ENCODE measurements around the gene MME. TPM values are rescaled to one million over a fixed set of nuclear protein-coding genes. Genes with fewer than 3 reads are reported as not detected.

Gene MME
- total and polyA plus RNA-seq, 4 donors: 5.8 to 34.5 (median 7.2) TPM

DNA sequence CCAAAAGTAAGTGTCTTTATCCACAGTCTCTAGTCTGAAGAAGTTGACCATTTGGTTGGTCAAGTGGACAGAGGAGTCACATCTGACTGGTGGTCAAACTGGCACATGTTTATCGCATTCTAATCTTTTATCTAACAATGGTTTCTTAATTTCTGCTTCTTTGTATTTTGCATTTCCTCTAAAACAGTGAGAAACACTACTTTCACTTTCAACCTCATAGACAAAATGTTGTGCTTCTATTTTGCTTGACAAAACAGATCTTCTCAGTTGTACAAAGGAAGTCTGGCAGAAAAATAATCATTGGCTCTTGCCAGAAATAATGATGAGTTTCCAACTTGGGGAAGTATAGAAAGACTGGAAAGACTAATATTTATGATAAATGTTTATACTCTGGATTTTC lies 103.9 kb downstream of the MME start:
- Histone ChIP-seq H3K36me3 (ENCODE audit: control insufficient read depth, insufficient read depth, low read length) (no peaks in the 10 kb centered on the region), H3K4me3 (ENCODE audit: low read depth, low read length) (no peak overlapping the region), H3K9me3 (ENCODE audit: control insufficient read depth, insufficient read depth, low read length) (no peaks in the 10 kb centered on the region), H3K4me1 (ENCODE audit: control insufficient read depth, insufficient read depth, low read length) (no peaks in the 10 kb centered on the region), H3K27ac (ENCODE audit: low read depth, low read length) (no peak overlapping the region), H3K27me3 (ENCODE audit: control insufficient read depth, insufficient read depth, low read length) (no peaks in the 10 kb centered on the region)
- whole genome bisulfite sequencing (ENCODE audit: insufficient coverage): 100% methylated on average over 1 of the region's 1 CpG
- DNase-seq (ENCODE audit: low read depth in 4 of 6, low spot score in 6 of 6): peak in 1 of 6 donors; percentile 8

- no peak overlapping the region for H3K4me3 ChIP-seq (ENCODE audit: low read depth, low read length)
- no CpG with 5 or more reads among the region's 2 CpGs for WGBS (ENCODE audit: insufficient coverage)
- no peak for DNase-seq (ENCODE audit: low read depth in 4 of 6, low spot score in 6 of 6)
Measured at GRCh38 chr3:155185631-155186071, 105.5 kb downstream of the MME start.

GRCh38 chr3:155188031-155188430 lies 107.9 kb downstream of the MME start:
- no peaks in the 10 kb centered on the region for H3K36me3 ChIP-seq (ENCODE audit: control insufficient read depth, insufficient read depth, low read length)
- DNase-seq (ENCODE audit: low read depth in 4 of 6, low spot score in 6 of 6): no peak
- WGBS (ENCODE audit: insufficient coverage): no CpG with 5 or more reads among the region's 2 CpGs

More at GRCh38 chr3:155185631-155186071, 105.5 kb downstream of the MME start:
- Histone ChIP-seq H3K4me1 (ENCODE audit: control insufficient read depth, insufficient read depth, low read length) (no peaks in the 10 kb centered on the region), H3K9me3 (ENCODE audit: control insufficient read depth, insufficient read depth, low read length) (no peaks in the 10 kb centered on the region), H3K27ac (ENCODE audit: low read depth, low read length) (no peak overlapping the region), H3K36me3 (ENCODE audit: control insufficient read depth, insufficient read depth, low read length) (no peaks in the 10 kb centered on the region), H3K27me3 (ENCODE audit: control insufficient read depth, insufficient read depth, low read length) (no peaks in the 10 kb centered on the region)

GRCh38 chr3:155189478-155189877 lies 109.4 kb downstream of the MME start:
- no peaks in the 10 kb centered on the region for H3K27me3 ChIP-seq (ENCODE audit: control insufficient read depth, insufficient read depth, low read length)
- 82% methylated on average over 4 of the region's 4 CpGs for WGBS (ENCODE audit: insufficient coverage)
- H3K9me3 ChIP-seq (ENCODE audit: control insufficient read depth, insufficient read depth, low read length): no peaks in the 10 kb centered on the region
- no peaks in the 10 kb centered on the region for H3K36me3 ChIP-seq (ENCODE audit: control insufficient read depth, insufficient read depth, low read length)
- H3K4me3 ChIP-seq (ENCODE audit: low read depth, low read length): no peak overlapping the region
- H3K27ac ChIP-seq (ENCODE audit: low read depth, low read length): no peak overlapping the region
- DNase-seq (ENCODE audit: low read depth in 4 of 6, low spot score in 6 of 6): no peak
- no peaks in the 10 kb centered on the region for H3K4me1 ChIP-seq (ENCODE audit: control insufficient read depth, insufficient read depth, low read length)

More at GRCh38 chr3:155188031-155188430, 107.9 kb downstream of the MME start:
- Histone ChIP-seq H3K27me3 (ENCODE audit: control insufficient read depth, insufficient read depth, low read length) (no peaks in the 10 kb centered on the region), H3K9me3 (ENCODE audit: control insufficient read depth, insufficient read depth, low read length) (no peaks in the 10 kb centered on the region), H3K4me3 (ENCODE audit: low read depth, low read length) (no peak overlapping the region), H3K27ac (ENCODE audit: low read depth, low read length) (no peak overlapping the region), H3K4me1 (ENCODE audit: control insufficient read depth, insufficient read depth, low read length) (no peaks in the 10 kb centered on the region)

DNA sequence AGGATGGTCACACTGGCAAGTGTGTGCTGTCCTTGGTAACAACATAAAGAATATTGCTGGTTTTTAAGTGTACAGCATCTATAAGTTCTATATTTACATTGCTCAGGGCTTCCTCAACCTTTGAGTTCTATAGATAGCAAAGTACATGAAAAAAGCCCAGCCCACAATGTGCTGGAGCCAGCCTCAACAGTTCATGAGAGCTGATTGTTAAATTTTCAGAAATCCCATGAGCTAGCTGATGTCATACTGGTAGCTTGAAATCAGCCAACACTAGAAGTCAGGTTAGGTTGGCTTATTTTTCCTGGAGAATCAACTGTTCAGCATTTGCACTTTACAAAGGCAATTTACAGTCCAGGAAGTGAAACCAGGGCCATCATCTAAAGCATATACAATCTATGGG lies 110.6 kb downstream of the MME start:
- Histone ChIP-seq H3K4me1 (ENCODE audit: control insufficient read depth, insufficient read depth, low read length) (no peaks in the 10 kb centered on the region), H3K36me3 (ENCODE audit: control insufficient read depth, insufficient read depth, low read length) (no peaks in the 10 kb centered on the region), H3K27ac (ENCODE audit: low read depth, low read length) (no peak overlapping the region), H3K9me3 (ENCODE audit: control insufficient read depth, insufficient read depth, low read length) (no peaks in the 10 kb centered on the region), H3K27me3 (ENCODE audit: control insufficient read depth, insufficient read depth, low read length) (no peaks in the 10 kb centered on the region), H3K4me3 (ENCODE audit: low read depth, low read length) (no peak overlapping the region)
- no peak for DNase-seq (ENCODE audit: low read depth in 4 of 6, low spot score in 6 of 6)

GRCh38 chr3:155192957-155193746 lies 113.0 kb downstream of the MME start:
- Histone ChIP-seq H3K36me3 (ENCODE audit: control insufficient read depth, insufficient read depth, low read length) (no peaks in the 10 kb centered on the region), H3K4me3 (ENCODE audit: low read depth, low read length) (no peak overlapping the region), H3K9me3 (ENCODE audit: control insufficient read depth, insufficient read depth, low read length) (no peaks in the 10 kb centered on the region), H3K4me1 (ENCODE audit: control insufficient read depth, insufficient read depth, low read length) (no peaks in the 10 kb centered on the region), H3K27ac (ENCODE audit: low read depth, low read length) (no peak overlapping the region), H3K27me3 (ENCODE audit: control insufficient read depth, insufficient read depth, low read length) (no peaks in the 10 kb centered on the region)
- no peak for DNase-seq (ENCODE audit: low read depth in 4 of 6, low spot score in 6 of 6)
- no CpG with 5 or more reads among the region's 2 CpGs for WGBS (ENCODE audit: insufficient coverage)

GRCh38 chr3:155193868-155194267 lies 113.7 kb downstream of the MME start:
- Histone ChIP-seq H3K36me3 (ENCODE audit: control insufficient read depth, insufficient read depth, low read length) (no peaks in the 10 kb centered on the region), H3K4me3 (ENCODE audit: low read depth, low read length) (no peak overlapping the region), H3K4me1 (ENCODE audit: control insufficient read depth, insufficient read depth, low read length) (no peaks in the 10 kb centered on the region), H3K9me3 (ENCODE audit: control insufficient read depth, insufficient read depth, low read length) (no peaks in the 10 kb centered on the region), H3K27me3 (ENCODE audit: control insufficient read depth, insufficient read depth, low read length) (no peaks in the 10 kb centered on the region), H3K27ac (ENCODE audit: low read depth, low read length) (no peak overlapping the region)
- WGBS (ENCODE audit: insufficient coverage): 100% methylated on average over 2 of the region's 2 CpGs
- no peak for DNase-seq (ENCODE audit: low read depth in 4 of 6, low spot score in 6 of 6)

- Histone ChIP-seq H3K4me1 (ENCODE audit: control insufficient read depth, insufficient read depth, low read length) (no peaks in the 10 kb centered on the region), H3K27ac (ENCODE audit: low read depth, low read length) (no peak overlapping the region), H3K36me3 (ENCODE audit: control insufficient read depth, insufficient read depth, low read length) (no peaks in the 10 kb centered on the region), H3K9me3 (ENCODE audit: control insufficient read depth, insufficient read depth, low read length) (no peaks in the 10 kb centered on the region), H3K4me3 (ENCODE audit: low read depth, low read length) (no peak overlapping the region), H3K27me3 (ENCODE audit: control insufficient read depth, insufficient read depth, low read length) (no peaks in the 10 kb centered on the region)
- WGBS (ENCODE audit: insufficient coverage): 100% methylated on average over 1 of the region's 8 CpGs
- peak in 1 of 6 donors; percentile 54 for DNase-seq (ENCODE audit: low read depth in 4 of 6, low spot score in 6 of 6)
Measured at GRCh38 chr3:155194973-155195957, 115.1 kb downstream of the MME start.

DNA sequence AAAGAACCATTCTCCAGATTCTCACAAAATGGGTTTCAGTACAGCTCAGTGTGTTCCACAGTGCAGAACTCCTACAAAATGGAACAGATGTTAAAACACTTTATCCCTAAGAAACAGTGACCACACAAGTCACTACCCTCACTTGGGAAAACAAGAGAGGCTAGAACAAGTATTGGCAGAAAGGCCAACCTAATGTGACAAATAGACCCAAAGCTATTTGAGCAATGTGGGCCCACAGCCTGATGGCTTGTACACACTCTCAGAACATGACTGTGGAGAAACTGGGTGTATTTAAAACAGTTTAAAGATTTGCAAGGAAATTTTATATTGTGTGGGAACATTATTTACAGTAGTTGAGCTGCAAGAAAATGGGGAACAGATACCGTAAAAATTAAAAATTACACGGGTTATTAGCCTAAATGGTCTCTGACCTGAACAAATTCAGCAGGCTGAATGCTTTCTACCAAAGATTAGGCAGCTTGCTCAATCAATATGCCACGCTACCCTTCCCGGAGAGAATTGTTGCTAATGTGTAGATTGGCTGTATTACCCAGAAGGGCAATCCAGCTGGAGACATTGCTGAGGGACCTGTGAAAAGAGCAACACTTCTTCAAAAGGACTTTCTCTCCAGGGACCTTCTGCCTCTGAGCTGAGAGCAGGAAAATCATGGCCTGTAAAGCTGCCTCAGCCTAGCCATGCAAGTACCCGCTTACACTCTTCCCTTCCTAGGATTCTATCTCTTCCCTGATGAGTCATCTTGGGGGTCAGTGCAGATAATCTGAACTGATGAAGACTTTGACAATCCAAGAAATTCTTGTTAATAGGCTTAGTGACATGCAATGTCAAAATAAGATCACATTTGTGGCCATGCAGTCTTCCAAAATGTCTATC lies 116.3 kb downstream of the MME start:
- DNase-seq (ENCODE audit: low read depth in 4 of 6, low spot score in 6 of 6): peak in 1 of 6 donors; percentile 63
- H3K36me3 ChIP-seq (ENCODE audit: control insufficient read depth, insufficient read depth, low read length): no peaks in the 10 kb centered on the region
- H3K4me1 ChIP-seq (ENCODE audit: control insufficient read depth, insufficient read depth, low read length): no peaks in the 10 kb centered on the region
- no peaks in the 10 kb centered on the region for H3K27me3 ChIP-seq (ENCODE audit: control insufficient read depth, insufficient read depth, low read length)
- H3K9me3 ChIP-seq (ENCODE audit: control insufficient read depth, insufficient read depth, low read length): no peaks in the 10 kb centered on the region
- no peak overlapping the region for H3K27ac ChIP-seq (ENCODE audit: low read depth, low read length)
- H3K4me3 ChIP-seq (ENCODE audit: low read depth, low read length): no peak overlapping the region
- 65% methylated on average over 2 of the region's 5 CpGs for WGBS (ENCODE audit: insufficient coverage)
